ENCODE results near the gene HSD17B14. TPM values are rescaled to one million over a fixed set of nuclear protein-coding genes. Genes with fewer than 3 reads are reported as not detected.

The HSD17B14 gene
- total RNA-seq, 4 donors from 2014 or later = 6.4 to 19.0 (median 13.8) TPM

DNA sequence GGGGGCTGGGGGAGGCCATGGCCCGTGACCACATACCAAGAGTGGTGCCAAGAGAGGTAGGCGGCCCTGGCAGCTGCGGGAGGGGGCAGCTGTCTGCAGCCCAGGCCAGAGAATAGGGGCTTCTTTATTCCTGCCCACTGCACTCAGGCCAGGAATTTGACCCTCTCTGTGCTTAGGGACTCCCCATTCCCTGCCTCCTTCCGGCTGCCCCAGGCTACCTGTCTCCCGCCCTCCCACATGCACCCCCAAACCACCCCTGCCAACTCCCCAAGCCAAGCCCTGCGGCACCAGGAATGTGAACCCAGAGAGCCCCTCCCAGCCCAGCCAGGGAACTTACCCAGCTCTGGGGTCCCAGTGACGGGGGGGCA, 31.4 kb upstream of the HSD17B14 start:
- TF ChIP-seq, protein P1, sequence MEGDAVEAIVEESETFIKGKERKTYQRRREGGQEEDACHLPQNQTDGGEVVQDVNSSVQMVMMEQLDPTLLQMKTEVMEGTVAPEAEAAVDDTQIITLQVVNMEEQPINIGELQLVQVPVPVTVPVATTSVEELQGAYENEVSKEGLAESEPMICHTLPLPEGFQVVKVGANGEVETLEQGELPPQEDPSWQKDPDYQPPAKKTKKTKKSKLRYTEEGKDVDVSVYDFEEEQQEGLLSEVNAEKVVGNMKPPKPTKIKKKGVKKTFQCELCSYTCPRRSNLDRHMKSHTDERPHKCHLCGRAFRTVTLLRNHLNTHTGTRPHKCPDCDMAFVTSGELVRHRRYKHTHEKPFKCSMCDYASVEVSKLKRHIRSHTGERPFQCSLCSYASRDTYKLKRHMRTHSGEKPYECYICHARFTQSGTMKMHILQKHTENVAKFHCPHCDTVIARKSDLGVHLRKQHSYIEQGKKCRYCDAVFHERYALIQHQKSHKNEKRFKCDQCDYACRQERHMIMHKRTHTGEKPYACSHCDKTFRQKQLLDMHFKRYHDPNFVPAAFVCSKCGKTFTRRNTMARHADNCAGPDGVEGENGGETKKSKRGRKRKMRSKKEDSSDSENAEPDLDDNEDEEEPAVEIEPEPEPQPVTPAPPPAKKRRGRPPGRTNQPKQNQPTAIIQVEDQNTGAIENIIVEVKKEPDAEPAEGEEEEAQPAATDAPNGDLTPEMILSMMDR (IDR thresholded peaks at IDR 0.05; ENCODE audit: low read depth) = no peak

DNA sequence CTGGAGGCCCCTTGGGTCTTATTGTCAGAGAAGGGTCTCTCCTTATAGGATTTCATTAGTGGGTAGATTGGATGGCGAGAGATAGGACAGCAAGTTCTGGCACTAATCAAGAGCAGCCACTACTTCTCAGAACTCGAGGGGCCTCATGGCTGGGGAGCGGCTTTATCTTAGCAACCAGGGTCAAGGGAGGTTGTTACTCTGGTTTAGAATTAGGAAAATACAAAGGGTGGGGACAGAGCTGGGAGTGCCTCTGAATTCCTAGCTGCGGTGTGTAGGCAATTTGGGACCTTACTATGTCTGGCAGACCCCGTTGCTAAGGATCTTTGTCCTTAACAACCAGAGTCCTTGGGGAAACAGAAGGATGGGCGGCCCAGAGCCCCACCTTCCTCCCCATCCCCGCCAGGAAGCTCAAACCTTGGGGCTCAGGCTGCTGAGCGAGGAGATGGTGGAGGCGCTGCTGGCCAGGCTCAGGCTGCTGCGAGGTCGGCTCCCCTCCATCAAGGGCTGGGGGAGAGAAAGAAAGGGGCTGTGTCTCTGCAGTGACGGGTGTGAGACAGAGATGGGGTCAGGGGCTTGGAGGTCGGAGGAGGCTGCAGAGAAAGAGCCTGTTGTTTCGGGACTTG, 30.9 kb upstream of the HSD17B14 start:
- TF ChIP-seq, protein P1 (IDR thresholded peaks at IDR 0.05; ENCODE audit: low read depth) = no peak

DNA sequence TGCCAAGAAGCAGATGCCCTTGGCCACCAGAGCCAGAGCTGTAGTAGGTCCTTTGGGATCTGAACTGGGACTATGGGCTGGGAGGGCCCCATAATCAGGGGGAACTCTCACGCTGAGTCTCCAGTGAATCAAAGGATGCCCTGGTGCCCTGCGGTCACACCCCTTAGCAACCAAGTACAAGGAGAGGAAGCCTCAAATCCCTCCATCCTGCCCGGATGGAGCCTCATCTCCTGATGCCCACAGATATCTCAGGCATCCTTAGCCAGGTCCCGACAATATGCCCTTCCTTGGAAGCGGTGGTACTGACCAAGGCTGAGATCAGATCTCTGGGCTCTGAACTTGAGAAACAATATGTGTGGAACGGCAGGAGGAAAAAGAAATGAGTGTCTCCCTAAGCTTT, 30.4 kb upstream of the HSD17B14 start:
- TF ChIP-seq, protein P1 (IDR thresholded peaks at IDR 0.05; ENCODE audit: low read depth) = no peak

DNA sequence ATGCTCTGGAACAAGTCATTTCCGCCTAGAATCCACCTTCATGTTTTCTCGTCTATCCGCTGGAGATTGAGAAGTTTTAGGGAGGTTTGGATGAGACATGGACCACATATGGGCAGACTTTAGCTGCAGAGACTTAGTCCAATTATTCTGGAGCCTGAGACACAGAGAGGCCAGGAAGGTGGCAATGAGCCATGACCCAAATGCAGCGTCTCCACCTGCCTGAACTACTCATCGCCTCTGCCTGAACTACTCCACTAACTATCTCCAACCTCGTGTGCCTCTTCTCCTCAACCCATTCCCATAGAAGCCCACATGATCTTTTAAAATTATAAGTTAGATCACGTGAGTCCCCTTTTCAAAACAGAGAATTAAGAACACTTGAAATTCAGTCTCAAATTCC, 26.5 kb upstream of the HSD17B14 start:
- TF ChIP-seq, protein P1 (IDR thresholded peaks at IDR 0.05; ENCODE audit: low read depth) = no peak

DNA sequence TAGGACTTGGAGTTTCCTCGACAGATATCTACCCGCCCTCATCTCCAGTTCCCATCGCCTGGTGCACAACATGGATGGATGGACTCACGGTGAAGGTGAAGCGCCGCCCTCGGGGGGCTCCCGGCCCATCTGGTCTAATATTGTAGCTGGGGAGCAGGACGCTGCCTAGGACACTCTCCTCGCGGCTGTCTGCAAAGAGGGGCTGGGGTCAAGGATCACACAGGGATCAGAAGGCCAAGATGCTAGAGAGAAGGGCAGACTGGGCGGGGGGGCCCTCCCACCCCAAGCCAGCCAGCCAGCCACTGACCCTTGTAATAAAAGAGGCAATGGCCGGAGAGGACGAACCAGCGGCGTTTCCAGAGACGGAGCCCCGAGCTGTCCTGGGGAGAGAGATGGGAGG, 25.0 kb upstream of the HSD17B14 start:
- TF ChIP-seq, protein P1 (IDR thresholded peaks at IDR 0.05; ENCODE audit: low read depth) = no peak

DNA sequence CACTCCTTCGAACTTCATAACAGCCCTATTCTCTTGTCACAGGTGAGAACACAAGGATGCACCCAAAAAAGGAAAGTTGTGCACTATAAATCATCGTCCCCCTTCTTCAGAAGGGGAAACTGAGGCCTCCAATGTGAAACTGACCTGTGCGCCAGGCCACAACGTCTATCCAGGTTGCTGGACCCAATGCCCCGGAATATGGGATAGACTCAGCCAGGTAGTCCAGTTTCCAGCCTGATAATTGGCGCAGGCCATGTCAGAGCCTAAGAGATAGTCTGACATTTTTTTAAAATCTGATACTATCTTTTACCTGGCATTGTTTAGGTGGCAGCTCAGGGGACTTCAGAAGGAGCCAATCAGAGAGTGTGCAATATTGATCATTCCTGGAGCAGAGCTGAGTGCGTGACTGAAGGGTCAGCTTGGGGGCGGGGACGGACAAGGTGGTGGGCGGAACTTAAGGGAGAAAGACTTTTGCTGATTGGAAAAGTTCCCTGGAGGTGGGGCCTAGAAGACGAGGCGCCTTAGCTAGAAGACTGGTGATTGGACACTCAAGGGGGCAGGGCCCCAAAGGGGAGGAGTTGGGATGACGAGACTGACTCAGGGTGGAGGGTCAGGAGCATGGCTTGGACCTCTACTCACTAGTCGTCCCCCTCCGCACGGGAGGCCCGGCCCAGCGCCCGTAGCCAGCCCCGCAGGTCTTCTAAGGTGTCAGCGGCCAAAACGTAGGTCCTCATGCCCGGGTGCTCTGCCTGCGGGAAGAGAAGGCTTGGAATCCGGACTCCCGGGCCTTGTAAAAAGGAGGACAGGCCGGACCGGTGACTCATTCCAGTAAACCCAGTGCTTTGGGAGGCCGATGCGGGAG, 23.7 kb upstream of the HSD17B14 start:
- TF ChIP-seq, protein P1 (IDR thresholded peaks at IDR 0.05; ENCODE audit: low read depth) = no peak

DNA sequence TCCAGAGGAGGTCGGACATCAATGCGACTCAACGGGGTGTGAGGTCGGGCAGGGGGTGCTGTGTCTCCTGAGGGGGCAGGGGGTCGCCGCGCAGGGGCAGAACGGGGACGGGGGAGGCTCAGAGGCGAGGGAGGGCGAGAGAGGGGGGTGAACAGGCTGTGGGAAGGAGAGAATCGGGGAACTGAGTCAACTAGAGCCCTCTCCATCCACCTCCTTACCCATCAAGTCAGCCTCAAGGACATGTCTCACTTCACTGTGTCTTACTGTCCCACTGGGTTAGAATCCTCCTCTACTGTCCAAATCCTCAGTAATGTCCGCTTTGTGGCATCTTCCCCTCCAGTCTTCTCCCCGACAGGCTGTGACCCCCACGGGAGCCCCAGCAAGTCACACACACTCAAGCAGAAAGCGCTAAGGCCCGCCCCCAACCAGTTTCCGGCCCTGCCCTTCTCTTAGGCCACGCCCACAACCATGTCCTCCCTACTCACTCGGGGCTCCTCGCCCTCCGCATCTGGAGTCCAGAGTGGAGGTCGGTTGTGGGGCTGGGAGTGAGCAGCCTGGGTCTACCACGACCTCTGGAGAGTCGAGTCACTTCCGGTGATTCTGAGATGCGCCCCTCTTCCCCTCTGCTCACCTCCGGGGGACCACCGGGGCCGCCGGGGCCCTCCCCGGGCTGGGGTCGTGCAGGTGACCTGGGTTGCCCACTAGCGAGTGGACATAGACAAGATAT, 22.9 kb upstream of the HSD17B14 start:
- TF ChIP-seq, protein P1 (IDR thresholded peaks at IDR 0.05; ENCODE audit: low read depth) = no peak

Data from subcutaneous adipose tissue (tissue), 4 donors.